Thyroid gland (tissue), 4 donors: ENCODE results near the gene ADORA2A.

ENCODE experiments used
- CTCF ChIP-seq, 6 experiments: fragments of 200-600 bp in 3 of 6; fragments of 450-650 bp in 3 of 6; sonication (generic) in 3 of 6; IDR thresholded peaks; one replicate each; pipeline ENCODE4 v1.5.1; 2016 to 2019; ENCODE audit warnings: antibody characterized with exemption in 6 of 6, mild to moderate bottlenecking in 2 of 6, inconsistent platforms in 1 of 6, moderate library complexity in 1 of 6
- POLR2A ChIP-seq, 2 donors: fragments of 450-650 bp; IDR thresholded peaks; one replicate each; pipeline ENCODE4 v1.6.1; 2017; ENCODE audit warnings: antibody characterized with exemption in 2 of 2, mild to moderate bottlenecking in 2 of 2, moderate library complexity in 1 of 2

DNA sequence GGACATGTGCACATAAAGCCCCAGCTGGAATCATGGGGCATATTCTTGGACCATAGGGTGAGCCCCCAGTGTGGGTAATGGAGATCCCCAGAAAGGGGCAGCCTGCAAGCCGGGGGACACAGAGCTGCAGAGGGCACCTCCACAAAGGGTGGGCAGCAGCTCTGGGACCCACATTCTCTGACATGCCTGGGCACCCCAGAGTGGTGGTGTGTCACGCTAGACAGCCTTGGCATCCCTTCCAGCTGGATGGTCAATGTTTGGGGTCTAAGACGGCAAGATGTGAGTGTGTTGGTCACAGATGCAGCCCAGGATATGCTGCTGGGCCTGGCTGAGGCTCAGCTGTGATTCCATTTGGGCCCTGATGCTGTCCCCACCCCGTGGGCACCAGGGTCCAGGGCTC is 9.7 kb downstream of the ADORA2A start:
- TF ChIP-seq CTCF (IDR thresholded peaks at IDR 0.05) (no peak), POLR2A (IDR thresholded peaks at IDR 0.05) (no peak)
